HG02970 (cell line): ENCODE measurements around the gene PRDM7.
"Not testable (repeated sequence)": the region's sequence is repeated elsewhere in the genome, so short reads cannot be mapped to it uniquely, and the experiment has no call there.

Experiments
- ATAC-seq: cut with Tn5 transposase; IDR thresholded peaks from one replicate; pipeline ENCODE4 v1.9.1; 2021; ENCODE audit warnings: mild to moderate bottlenecking, moderate library complexity, moderate number of reproducible peaks; ENCODE audit not compliant: unreplicated experiment, low FRiP score

The PRDM7 gene

GRCh38 chr16:90077757-90078578 lies 837 bp upstream of the PRDM7 start:
- ATAC-seq = peak; percentile 38

GRCh38 chr16:90072442-90073105 lies 4.6 kb downstream of the PRDM7 start:
- no peak for ATAC-seq

DNA sequence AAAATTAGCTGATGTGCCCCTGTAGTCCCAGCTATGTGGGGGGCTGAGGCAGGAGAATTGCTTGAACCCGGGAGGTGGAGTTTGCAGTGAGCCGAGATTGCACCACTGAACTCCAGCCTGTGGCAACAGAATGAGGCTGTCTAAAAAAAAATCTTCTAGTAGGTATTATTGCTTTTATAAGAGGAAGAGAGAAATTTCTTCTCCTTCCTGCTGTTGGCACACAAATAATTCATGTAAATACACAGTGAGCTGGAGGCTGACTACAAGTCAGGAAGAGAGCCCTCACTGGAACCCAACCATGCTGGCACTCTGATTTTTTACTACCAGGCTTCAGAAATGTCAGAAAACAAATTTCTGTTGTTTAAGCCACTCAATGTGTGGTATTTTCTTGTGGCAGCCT lies 6.7 kb downstream of the PRDM7 start:
- no peak for ATAC-seq

DNA sequence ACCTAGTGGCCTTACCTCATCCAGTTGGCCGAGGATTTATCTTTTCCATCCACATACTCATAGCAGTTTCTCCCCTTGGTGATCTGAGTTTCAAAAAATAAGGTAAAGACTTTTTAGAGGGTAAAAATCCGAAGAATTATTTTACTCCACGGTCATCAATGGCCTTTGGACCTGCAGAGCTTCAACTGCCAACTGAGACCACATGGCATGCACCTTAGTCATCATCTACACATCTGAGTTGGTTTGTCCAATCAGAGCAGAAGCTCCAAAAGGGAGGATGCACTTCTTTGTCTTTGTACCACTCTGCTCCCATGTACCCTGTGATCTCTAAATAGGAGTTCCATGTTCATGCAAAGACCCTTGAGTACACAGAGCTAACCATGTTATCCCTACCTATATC lies 15.7 kb downstream of the PRDM7 start:
- no peak for ATAC-seq

GRCh38 chr16:90057738-90058173 lies 19.4 kb downstream of the PRDM7 start:
- ATAC-seq = no peak

- not testable (repeated sequence) for ATAC-seq
Observed at GRCh38 chr16:90056521-90056920, 20.6 kb downstream of the PRDM7 start.

DNA sequence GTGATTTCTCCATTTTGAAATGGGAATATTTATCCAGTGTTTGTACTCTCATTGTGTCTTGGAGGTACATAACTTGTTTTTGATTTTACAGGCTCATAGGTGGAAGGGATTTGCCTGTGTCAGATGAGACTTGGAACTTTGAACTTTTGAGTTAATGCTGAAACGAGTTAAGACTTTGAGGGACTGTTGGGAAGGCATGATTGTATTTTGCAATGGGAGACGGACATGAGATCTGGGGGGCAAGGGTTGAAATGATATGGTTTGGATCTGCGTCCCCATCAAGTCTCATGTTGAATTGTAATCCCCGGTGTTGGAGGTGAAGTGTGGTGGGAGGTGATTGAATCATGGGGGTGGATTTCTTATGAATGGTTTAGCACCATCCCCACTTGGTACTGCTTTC lies 21.8 kb downstream of the PRDM7 start:
- no peak for ATAC-seq

DNA sequence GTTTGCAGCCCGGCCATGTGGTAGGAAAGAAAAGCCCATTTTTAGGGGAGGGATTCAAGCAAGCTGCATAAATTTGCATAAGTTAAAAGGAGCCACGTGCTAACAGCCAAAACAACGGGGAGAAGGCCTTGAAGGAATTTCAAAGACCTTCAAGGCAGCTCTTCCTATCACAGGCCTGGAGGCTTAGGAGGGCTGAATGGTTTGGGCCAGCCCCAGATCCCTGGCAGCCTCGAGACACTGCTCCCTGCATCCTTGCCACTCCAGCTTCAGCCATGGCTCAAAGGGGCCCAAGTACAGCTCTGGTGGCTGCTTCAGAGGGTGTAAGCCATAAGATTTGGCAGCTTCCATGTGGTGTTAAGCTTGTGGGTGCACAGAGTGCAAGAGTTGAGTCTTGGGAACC lies 22.6 kb downstream of the PRDM7 start:
- no peak for ATAC-seq

- ATAC-seq = no peak
Observed at GRCh38 chr16:90053902-90054500, 23.1 kb downstream of the PRDM7 start.

GRCh38 chr16:90050969-90051368 lies 26.2 kb downstream of the PRDM7 start:
- no peak for ATAC-seq

DNA sequence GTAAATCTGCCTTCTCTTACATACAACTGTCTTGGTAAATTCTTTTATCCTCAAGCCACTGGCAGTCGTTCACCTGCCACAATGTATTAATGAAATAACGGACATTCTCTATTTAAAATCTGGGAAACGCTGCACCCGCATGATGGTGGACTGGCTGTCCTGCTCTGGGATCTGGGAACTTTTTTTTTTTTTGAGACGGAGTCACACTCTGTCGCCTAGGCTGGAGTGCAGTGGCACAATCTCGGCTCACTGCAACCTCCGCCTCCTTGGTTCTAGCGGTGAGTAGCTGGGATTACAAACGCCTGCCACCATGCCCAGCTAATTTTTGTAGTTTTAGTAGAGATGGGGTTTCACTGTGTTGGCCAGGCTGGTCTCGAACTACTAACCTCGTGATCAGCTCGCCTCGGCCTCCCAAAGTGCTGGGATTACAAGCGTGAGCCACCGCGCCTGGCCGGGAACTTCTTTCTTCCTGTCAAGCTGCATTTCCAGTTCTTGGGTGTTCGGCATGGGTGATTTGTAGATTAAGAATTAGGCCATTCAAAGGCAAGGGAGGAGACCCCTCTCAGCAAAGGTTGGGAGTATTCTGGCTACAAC lies 28.3 kb downstream of the PRDM7 start:
- ATAC-seq = no peak

GRCh38 chr16:90048347-90048722 lies 28.8 kb downstream of the PRDM7 start:
- ATAC-seq = no peak

- no peak for ATAC-seq
Observed at GRCh38 chr16:90047714-90048346, 29.3 kb downstream of the PRDM7 start.

DNA sequence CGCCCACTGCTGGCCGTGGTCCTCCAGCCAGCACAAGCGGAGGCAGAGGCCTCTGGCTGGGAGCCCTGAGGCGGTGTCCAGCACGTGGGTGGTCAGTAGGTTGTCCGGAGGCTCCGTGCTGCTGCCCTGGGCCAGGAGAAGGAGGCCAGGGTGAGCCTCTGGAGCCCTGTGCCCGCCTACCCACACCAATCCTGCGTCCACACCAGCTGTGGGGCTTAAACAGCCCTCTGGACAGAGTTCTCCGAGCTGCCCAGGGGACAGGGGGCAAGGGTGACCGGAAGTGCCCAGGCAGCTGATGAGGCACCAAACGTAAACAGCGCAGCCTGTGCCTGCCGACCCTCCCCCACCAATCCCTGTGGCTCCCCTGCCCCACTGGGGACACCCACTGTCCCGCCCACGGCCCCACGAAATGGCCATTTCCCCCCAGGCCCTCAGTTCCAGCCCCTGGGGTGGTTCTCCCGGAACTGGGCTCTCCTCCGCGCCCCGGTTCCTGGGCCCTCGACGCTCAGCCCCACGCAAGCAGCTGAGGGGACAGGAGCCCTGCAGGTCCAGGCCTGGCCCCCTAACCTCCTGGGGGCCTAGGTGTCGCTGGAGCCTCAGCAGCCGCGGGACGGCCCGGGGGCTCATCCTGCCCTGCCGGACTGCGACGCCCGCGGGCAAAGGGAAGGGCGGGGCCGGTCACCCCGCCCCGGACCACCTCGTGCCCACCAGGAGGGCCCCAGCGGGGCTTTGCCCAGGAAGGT lies 30.0 kb downstream of the PRDM7 start:
- ATAC-seq = no peak

GRCh38 chr16:90046122-90046970 lies 30.8 kb downstream of the PRDM7 start:
- no peak for ATAC-seq

DNA sequence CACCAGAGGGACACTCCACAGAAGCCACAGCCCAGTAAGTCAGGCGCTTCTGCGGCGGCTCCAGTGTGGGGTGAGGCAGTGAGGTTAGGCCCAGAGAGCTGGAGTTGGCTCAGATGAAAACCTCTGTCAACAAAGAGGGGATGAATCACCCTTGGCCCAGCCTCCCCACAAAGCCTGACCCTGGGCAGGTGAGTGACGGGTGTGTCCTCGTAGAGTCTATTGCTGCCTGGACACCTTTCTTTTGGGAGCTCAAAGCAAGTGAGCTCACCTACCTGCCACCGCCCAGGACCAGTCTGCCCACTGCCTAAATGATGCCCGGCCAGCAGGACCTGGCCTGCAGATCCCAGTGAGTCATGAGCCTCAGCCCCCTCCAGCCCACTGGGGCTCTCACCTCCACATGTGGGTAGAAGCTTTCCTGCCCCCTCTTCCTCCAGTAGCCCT lies 33.0 kb downstream of the PRDM7 start:
- ATAC-seq = no peak

GRCh38 chr16:90043526-90043925 lies 33.6 kb downstream of the PRDM7 start:
- no peak for ATAC-seq

DNA sequence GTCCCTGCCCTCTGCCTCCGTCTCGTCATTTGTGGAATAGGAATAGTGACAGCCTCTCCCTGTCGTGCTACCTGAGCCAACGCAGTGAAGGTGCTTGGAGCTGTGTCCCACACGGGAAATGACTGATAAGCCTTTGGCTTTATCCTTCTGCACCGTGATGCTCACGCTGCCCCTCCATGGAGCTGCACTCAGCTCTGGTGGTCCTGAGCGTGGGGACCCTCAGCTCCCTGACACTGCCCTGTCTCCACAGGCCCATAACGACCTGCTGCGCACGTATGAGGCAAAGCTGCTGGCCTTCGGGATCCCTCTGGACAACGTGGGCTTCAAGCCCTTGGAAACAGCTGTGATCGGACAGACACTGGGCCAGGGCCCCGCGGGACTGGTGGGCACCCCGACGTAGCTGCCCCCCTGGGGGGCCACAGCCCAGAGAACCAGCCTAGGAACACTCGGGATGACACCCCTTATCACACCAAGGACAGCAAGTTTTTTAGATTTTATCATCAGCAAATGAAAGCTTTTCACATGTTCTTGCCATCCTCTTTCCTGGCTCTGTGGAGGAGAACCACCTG lies 34.1 kb downstream of the PRDM7 start:
- ATAC-seq = no peak
